ENCODE results near the gene MCOLN1. TPM values are rescaled to one million over a fixed set of nuclear protein-coding genes. Genes with fewer than 3 reads are reported as not detected.

The MCOLN1 gene
- polyA plus RNA-seq (ENCODE audit: insufficient read length in 4 of 4): 10 to 100 TPM; 13.1 to 22.4 (median 17.7) TPM

DNA sequence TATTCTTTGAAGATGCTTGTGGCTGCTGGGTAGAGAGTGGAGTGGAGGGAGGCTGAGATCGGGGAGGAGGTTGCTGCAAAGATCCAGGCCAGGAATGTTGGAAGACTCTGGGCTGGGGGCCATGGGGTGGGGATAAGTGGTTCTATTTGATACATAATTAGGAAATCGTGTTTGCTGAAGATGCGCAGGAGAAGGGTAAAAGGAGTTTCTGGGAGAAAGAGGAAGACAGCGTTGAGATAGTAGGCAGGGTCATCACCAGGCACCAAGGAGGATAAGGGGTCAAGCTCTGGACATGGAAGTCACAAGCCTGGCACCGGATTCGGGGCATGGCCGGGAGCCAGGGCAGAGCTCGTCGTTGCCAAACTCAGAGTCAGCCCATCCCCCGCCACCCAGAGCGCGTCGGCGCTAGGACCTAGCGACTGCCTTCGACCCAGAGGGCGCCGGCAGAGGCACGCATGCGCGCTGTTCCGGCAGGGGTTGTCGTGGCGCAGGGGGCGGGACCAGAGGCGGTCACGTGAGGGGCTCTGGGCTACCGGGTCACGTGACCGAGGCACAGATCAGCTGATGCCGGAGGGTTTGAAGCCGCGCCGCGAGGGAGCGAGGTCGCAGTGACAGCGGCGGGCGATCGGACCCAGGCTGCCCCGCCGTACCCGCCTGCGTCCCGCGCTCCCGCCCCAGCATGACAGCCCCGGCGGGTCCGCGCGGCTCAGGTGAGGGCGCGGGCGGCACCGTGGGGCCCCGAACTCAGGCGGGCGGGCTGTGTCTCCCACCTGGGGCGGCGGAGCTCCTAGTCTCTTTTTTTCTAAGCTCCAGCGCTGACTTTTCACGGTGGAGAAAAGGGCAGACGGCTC, at the start of gene MCOLN1:
Gene MCOLN1, plus strand, starts transcription at position 553 of the 851 bp plus-strand sequence. Its CDS starts 127 bp downstream, at position 680.
- DNase-seq (ENCODE audit: low read depth in 4 of 4, low spot score in 3 of 4): peak; percentile 93 to 95 (median 94)

- no peak for DNase-seq (ENCODE audit: low read depth in 4 of 4, low spot score in 3 of 4)
These were observed 46.8 kb upstream of the MCOLN1 start for GRCh38 chr19:7475665-7476064.

DNA sequence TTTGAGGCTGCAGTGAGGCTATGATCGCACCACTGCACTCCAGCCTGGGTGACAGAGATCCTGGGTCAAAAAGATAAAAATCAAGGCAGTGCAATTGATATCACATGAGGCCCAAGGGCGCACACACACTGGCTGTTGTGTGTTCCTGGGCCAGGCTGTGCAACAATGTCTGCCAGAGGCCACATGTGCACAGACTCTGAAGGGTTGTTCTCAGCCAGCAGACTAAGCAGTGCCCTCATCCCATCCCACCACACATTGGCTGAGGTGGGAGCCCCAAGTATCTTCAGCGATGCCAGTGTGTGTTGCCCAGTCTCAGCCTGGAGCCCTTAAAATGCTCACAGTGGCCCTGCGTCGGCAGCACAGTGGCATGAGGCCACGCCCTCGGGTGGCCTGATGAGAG, 46.2 kb upstream of the MCOLN1 start:
- no peak for DNase-seq (ENCODE audit: low read depth in 4 of 4, low spot score in 3 of 4)

DNA sequence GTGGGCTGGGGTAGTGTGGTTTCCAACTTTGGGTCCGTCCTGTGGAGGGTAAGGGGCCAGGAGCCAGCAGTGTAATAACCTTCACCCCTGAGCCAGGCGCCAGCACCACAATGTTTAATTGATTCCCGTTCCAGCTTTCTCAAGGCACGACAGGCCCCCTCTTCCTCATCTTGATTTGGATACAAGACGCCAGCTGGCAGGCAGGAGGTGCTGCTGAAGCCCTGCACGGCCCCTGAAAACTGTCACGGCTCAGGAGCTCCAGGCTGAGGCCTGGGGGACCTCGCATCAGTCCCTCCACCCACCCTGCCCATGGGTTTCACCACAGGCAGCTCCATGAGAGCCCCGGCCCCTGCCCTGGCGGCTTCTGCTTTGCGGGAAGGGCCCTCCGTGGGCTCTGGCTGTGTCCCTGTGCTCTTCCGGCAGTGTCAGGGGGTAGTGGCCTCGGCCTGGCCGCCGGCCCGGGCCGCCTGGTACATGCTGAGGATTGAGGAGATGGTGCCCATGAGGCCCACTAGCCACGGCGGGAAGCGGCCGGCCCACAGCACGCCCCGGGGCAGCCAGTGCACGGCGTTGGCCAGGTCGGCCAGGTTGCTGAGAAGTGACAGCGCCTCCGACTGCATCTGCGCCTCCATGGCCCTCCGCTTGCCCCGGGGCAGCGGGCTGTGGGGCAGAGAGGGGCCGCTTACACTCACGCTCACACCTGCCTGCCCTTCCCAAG, 45.5 kb upstream of the MCOLN1 start:
- DNase-seq (ENCODE audit: low read depth in 4 of 4, low spot score in 3 of 4): no peak

DNA sequence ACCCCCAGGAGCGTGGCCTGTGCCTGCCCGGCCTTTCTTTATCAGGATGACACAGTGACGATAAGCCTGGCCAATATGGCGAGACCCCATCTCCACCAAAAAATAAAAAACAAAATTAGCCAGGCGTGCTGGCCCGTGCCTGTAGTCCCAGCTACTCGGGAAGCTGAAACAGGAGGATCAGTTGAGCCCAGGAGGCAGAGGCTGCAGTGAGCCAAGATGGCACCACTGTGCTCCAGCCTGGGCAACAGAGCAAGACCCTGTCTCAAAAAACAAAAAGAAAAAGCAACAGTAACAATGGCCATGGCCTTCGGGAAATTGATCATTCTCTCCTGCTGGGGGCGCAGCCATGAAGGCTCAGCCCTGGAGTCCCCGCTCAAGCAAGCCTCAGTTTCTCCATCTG, 44.7 kb upstream of the MCOLN1 start:
- DNase-seq (ENCODE audit: low read depth in 4 of 4, low spot score in 3 of 4): no peak

GRCh38 chr19:7478173-7478842, 44.1 kb upstream of the MCOLN1 start:
- no peak for DNase-seq (ENCODE audit: low read depth in 4 of 4, low spot score in 3 of 4)

DNA sequence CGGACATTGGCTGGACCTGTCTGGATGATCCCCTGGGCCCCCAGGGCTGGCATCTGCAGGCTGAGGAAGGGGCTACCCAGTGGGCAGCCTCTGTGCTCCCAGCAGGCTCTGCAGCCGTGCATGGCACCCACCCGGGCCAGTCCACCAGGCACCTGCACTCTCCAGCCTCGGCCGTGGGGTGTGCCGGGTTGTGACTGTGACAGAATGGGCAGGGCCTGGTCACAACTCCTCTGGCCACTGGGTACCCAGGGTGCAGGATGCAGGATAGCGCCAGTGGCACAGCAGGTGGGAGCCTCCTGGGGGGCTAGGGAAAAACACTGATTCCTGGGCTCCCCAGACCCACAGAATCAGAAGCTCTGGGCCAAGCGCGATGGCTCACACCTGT, 43.6 kb upstream of the MCOLN1 start:
- DNase-seq (ENCODE audit: low read depth in 4 of 4, low spot score in 3 of 4): no peak

DNA sequence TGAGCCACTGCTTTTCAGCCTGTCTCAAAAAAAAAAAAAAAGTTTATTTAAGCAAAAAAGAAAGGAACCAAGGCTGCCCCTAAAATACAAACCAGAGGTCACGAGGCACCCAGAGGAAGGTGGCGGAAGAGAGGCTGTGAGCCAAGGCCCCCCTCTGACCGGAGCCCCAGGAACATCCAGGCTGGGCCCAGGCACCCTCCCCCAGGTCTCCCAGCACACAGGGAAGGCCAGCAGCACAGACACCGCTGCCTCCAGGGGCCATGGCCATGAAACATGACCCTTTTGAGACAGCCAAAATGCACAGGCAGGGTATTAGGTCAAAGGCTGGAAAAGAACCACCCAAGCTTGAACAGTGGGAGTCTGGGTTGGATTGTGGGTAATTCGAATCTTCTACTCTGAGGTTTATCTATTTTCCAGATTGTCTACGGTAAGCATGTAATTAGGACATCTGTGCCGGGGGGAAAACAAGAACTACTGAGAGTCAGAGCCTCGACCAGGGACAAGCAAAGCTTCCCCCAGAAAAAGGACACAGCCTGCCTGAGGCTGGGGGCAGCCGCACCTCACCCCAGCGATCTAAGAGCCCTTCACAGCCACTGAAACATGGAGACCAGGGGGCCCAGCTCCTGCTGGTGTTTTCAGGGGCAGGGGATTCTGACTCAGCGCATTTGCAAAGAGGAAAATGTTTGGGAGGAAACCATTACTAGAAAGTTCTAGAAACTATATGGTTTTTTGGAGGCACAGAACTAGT, 42.0 kb upstream of the MCOLN1 start:
- DNase-seq (ENCODE audit: low read depth in 4 of 4, low spot score in 3 of 4): no peak

DNA sequence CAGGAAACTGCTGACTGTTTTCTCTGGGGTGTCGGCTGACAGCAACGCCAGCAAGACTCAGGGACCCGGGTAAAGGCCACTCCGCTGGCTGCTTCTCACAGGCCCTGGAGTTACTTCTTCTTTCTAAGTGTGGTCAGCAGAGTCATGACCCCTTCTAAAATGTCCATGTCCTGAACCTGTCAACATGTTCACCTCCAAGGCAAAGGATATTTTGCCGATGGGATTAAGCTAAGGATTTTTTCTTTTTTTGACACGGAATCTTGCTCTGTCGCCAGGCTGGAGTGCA, 41.5 kb upstream of the MCOLN1 start:
- DNase-seq (ENCODE audit: low read depth in 4 of 4, low spot score in 3 of 4): no peak

- DNase-seq (ENCODE audit: low read depth in 4 of 4, low spot score in 3 of 4): no peak
These were observed 39.6 kb upstream of the MCOLN1 start for GRCh38 chr19:7482584-7483439.

- no peak for DNase-seq (ENCODE audit: low read depth in 4 of 4, low spot score in 3 of 4)
These were observed 38.7 kb upstream of the MCOLN1 start for GRCh38 chr19:7483720-7484201.

GRCh38 chr19:7486923-7487322, 35.5 kb upstream of the MCOLN1 start:
- DNase-seq (ENCODE audit: low read depth in 4 of 4, low spot score in 3 of 4): no peak

DNA sequence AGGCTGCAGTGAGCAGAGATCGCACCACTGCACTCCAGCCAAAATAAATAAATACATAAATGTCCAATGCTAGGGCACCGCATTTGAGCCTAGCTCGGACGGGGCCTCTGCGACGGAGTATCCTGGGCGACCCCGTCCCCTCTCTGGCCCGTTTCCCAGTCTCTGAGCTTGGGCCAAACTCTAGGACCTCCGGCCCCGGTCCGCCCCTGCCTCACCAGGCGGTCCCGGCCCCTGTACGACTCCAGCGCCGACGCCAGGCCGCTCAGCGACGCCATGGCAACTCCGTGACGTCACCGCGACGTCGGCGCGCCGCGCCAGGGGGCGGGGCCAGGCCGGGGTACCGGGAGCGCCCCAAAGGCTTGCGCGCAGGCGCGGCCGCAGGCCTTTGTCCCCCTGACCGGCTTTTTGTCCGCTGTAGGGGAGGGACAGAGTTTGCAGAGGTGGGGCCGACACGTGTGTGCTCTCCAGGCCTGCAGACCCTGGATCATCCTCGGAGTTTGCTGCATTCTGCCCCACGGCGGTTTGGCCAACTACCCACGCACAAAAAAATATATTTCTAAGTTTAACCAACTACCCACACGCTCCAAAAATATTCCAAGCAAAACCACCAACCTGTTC, 33.6 kb upstream of the MCOLN1 start, which contains the start of gene PEX11G:
Gene PEX11G, minus strand, starts transcription at position 300 of the 618 bp plus-strand sequence. Its CDS starts 25 bp downstream, at position 275.
- peak; percentile 80 to 85 (median 84) for DNase-seq (ENCODE audit: low read depth in 4 of 4, low spot score in 3 of 4)

DNA sequence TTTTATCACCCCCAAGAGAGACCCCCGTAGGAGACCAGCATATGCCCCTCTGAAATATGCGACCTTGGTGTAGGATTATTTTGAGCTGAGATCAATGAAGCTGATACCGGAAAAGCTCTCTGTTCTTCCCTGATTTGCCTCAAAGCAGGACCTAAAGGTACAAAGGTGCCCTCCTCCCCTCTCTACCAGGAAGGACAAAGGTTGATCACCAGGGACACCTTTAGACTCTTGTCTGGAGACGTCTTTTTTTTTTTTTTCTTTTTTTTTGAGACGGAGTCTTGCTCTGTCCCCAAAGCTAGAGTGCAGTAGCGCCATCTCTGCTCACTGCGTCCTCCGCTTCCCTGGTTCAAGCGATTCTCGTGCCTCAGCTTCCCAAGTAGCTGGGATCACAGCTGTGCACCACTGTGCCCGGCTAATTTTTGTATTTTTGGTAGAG, 32.8 kb upstream of the MCOLN1 start:
- no peak for DNase-seq (ENCODE audit: low read depth in 4 of 4, low spot score in 3 of 4)

DNA sequence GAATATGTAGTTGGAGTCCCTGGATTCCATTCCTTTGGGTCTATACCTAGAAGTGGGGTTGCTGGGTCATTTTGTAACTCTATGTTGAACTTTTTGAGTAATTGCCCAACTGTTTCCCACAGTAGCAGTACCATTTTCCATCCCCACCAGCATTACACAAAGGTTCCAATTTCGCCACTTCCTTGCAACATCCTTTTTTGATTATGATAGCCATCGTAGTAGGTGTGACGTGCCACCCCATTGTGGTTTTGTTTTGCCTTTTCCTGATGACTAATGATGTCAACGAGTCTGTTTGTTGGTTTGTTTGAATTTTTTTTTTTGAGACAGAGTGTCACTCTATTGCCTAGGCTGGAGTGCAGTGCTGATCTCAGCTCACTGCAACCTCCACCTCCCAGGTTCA, 30.3 kb upstream of the MCOLN1 start:
- no peak for DNase-seq (ENCODE audit: low read depth in 4 of 4, low spot score in 3 of 4)

GRCh38 chr19:7492558-7492957, 29.9 kb upstream of the MCOLN1 start:
- DNase-seq (ENCODE audit: low read depth in 4 of 4, low spot score in 3 of 4): no peak

DNA sequence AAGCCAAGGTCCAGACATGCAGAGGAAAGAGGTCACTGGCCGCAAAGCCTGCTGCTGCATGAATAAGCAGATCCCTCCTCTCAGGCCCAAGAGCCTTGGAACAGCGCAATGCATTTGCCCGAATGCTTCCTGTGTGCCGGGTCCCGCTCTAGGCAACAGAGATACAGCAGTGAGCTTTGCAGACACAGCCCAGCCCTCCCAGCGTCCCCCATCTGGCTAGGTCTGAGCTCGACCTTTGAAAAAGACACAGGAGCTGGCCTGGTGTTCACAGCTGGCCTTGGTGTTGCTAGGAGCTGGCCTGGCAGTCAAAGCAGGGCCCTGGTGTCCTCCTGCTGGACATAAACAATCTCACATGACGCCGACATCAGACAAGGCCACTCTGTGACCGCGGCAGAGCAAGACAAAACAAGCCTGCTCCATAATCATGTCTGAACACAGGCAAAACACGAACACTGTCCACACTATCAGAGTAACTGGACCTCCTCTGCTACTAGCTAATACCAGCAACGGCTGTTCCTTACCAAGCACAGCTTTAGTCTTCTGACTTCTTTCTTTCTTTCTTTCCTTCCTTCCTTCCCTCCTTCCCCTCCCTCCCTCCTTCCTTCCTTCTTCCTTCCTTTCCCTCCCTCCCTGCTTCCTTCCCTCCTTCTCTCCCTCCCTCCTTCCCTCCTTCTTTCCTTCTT, 27.9 kb upstream of the MCOLN1 start:
- peak in 2 of 4 donors; percentile 56 to 66 for DNase-seq (ENCODE audit: low read depth in 4 of 4, low spot score in 3 of 4)

DNA sequence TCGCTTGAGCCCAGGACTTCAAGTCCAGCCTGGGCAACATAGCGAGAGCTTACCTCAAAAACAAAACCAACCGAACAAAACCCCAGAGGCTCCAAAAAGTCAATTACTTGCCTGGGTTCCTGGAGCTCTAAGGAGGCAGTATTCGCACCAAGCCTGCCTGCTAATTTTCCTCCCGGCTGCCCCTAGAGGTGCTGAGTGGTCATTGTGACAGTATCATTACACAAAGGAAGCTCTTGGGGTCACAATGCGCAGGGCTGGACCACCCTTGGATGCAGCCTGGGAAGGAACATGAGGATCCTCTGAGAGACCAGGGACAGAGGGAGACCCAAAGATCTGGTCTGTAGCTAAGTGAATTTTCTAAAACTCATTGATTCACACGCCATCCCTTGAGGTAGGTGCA, 25.1 kb upstream of the MCOLN1 start:
- DNase-seq (ENCODE audit: low read depth in 4 of 4, low spot score in 3 of 4): no peak
